ENCODE results near the gene ARHGAP18.

GRCh38 chr6:129696028-129696418 is 14.0 kb downstream of the ARHGAP18 start:
- TF ChIP-seq, protein P1, sequence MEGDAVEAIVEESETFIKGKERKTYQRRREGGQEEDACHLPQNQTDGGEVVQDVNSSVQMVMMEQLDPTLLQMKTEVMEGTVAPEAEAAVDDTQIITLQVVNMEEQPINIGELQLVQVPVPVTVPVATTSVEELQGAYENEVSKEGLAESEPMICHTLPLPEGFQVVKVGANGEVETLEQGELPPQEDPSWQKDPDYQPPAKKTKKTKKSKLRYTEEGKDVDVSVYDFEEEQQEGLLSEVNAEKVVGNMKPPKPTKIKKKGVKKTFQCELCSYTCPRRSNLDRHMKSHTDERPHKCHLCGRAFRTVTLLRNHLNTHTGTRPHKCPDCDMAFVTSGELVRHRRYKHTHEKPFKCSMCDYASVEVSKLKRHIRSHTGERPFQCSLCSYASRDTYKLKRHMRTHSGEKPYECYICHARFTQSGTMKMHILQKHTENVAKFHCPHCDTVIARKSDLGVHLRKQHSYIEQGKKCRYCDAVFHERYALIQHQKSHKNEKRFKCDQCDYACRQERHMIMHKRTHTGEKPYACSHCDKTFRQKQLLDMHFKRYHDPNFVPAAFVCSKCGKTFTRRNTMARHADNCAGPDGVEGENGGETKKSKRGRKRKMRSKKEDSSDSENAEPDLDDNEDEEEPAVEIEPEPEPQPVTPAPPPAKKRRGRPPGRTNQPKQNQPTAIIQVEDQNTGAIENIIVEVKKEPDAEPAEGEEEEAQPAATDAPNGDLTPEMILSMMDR (IDR thresholded peaks at IDR 0.05), result no peak
- no peak for TF ChIP-seq POLR2A (IDR thresholded peaks at IDR 0.05)

Data from testis (tissue), 2 donors.